SH-SY5Y (cell line): ENCODE data around the gene PPM1F.

Source experiments
- GATA2 ChIP-seq: IDR thresholded peaks from 2 replicates; pipeline ENCODE4 v1.6.1; 2011; ENCODE audit warnings: mild to moderate bottlenecking, low read depth, low read length
- GATA3 ChIP-seq: IDR thresholded peaks from 2 replicates; pipeline ENCODE4 v1.6.1; 2011; ENCODE audit warnings: low read depth, mild to moderate bottlenecking, low read length, moderate library complexity

DNA sequence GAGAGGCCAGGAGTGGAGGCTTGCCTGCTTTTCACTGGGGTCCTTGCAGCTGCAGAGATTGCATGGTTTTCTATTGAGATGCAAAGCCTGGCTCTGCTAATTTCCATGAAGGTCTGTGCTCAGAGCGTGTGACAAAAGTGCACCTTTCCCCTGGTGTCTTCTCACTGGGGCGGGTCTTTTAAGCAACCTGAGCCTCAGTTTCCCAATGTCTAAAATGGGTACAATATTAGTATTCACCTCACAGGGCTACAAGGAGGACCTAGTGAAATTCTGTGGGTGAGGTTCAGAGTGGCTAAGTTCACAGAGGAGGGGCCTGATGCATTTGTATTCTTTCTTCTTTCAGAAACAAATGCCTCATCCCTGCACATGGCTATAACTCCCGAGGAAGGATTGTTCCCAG, 20.3 kb downstream of the PPM1F start:
- TF ChIP-seq GATA2 (no peak), GATA3 (no peak)
